Thoracic aorta (tissue), 2 donors: Measurements from ENCODE around the gene DDX4. TPM values are rescaled to one million over a fixed set of nuclear protein-coding genes. Genes with fewer than 3 reads are reported as not detected.

Experiments
- ATAC-seq: fragments of 150-250 bp; one replicate; pipeline ENCODE4 v1.8.0; 2017; ENCODE audit warnings: low read depth; ENCODE audit not compliant: insufficient number of reproducible peaks, low FRiP score
- DNase-seq: peaks from one replicate; pipeline ENCODE4 v3.0.0-alpha.2; 2020; ENCODE audit warnings: low spot score
- H3K27ac ChIP-seq, 2 donors: fragments of 200-600 bp; sonication (generic); 1 replicate in 1 of 2; 2 replicates in 1 of 2; pipeline ENCODE4 v1.5.1; 2016; ENCODE audit warnings: mild to moderate bottlenecking in 2 of 2, moderate library complexity in 2 of 2
- H3K27me3 ChIP-seq: fragments of 200-600 bp; sonication (generic); replicated peaks from 2 replicates; pipeline ENCODE4 v1.6.0; 2016; ENCODE audit warnings: mild to moderate bottlenecking; ENCODE audit not compliant: insufficient read depth
- H3K36me3 ChIP-seq: fragments of 200-600 bp; sonication (generic); one replicate; pipeline ENCODE4 v1.5.1; 2016
- H3K4me1 ChIP-seq, 2 donors: fragments of 200-600 bp; sonication (generic); 1 replicate in 1 of 2; 2 replicates in 1 of 2; pipeline versions ENCODE4 v1.5.1 to v1.6.0; 2016; ENCODE audit warnings: low read depth in 2 of 2, mild to moderate bottlenecking in 1 of 2; ENCODE audit not compliant: control insufficient read depth in 1 of 2
- H3K4me3 ChIP-seq: fragments of 200-600 bp; sonication (generic); 2 replicates; pipeline ENCODE4 v1.5.1; 2016; ENCODE audit warnings: mild to moderate bottlenecking
- H3K9me3 ChIP-seq: fragments of 200-600 bp; sonication (generic); 2 replicates; pipeline ENCODE4 v1.5.1; 2016
- total RNA-seq, 2 donors: library from RNA; depleted of rRNA; stranded (reverse); fragments of >200 nt; gene quantifications; one replicate each; pipeline versions ENCODE4 v1.1.0 to v1.2.3, GENCODE V29; 2016
- TF ChIP-seq, protein P1 (sequence below): fragments of 200-600 bp; sonication (generic); IDR thresholded peaks from one replicate; pipeline ENCODE4 v1.5.1; 2019; ENCODE audit warnings: antibody characterized with exemption

The DDX4 gene
- total RNA-seq, 2 donors from 2014 or later = not detected

DNA sequence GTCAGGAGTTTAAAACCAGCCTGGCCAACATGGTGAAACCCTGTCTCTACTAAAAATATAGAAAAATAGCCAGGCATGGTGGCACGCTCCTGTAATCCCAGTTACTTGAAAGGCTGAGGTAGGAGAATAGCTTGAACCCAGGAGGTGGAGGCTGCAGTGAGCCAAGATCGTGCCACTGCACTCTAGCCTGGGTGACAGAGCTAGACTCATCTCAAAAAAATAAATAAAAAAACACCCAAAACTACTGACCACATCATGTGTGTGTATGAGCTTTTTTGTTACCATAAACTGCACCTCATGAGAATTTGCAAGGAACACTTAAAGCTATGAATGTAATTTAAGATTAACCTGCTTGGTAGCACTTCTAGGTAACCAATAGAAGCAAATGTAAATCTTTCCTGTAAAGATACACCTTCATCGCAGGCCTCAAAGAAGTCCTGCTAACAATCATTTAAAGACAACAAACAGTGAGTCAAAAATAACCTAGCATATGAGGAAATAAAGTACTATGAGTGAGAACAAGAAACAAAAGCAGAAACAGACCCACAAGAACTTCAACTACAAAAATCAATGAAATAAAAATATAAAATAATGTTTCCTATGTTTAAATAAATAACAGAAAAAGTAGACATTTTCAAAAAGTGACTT lies 38.7 kb upstream of the DDX4 start:
- Histone ChIP-seq H3K4me3 (no peak overlapping the region), H3K4me1 (peaks cover 0 to 18% of the 10 kb centered on the region in 2 donors), H3K36me3 (no peaks in the 10 kb centered on the region), H3K27ac (no peak overlapping the region), H3K9me3 (no peaks in the 10 kb centered on the region), H3K27me3 (no peaks in the 10 kb centered on the region)
- TF ChIP-seq, protein P1, sequence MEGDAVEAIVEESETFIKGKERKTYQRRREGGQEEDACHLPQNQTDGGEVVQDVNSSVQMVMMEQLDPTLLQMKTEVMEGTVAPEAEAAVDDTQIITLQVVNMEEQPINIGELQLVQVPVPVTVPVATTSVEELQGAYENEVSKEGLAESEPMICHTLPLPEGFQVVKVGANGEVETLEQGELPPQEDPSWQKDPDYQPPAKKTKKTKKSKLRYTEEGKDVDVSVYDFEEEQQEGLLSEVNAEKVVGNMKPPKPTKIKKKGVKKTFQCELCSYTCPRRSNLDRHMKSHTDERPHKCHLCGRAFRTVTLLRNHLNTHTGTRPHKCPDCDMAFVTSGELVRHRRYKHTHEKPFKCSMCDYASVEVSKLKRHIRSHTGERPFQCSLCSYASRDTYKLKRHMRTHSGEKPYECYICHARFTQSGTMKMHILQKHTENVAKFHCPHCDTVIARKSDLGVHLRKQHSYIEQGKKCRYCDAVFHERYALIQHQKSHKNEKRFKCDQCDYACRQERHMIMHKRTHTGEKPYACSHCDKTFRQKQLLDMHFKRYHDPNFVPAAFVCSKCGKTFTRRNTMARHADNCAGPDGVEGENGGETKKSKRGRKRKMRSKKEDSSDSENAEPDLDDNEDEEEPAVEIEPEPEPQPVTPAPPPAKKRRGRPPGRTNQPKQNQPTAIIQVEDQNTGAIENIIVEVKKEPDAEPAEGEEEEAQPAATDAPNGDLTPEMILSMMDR = no peak
- no peak for ATAC-seq
- DNase-seq = no peak

DNA sequence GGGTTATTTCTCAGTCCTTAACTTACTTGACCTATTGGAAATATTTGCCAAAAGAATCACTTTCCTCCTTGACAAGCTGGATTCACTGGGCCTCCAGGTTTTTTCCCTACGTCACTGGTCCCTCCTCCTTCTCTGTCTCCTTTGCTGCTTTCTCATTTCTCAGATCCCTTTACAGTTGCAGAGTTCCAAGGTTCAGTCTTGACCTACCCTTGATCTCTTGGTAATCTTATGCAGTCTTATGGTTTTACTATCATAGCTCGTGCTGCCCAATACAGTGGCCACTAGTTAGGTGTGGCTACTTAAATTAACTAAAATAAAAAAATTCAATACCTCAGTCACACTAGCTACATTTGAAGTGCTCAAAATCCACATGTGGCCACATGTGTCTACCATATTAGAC lies 37.1 kb upstream of the DDX4 start:
- ATAC-seq = no peak
- no peaks in the 10 kb centered on the region for H3K9me3 ChIP-seq
- H3K27me3 ChIP-seq = no peaks in the 10 kb centered on the region
- TF ChIP-seq, protein P1 = no peak
- no peak for DNase-seq
- no peak overlapping the region for H3K27ac ChIP-seq
- H3K4me3 ChIP-seq = no peak overlapping the region
- peaks cover 0 to 18% of the 10 kb centered on the region in 2 donors for H3K4me1 ChIP-seq
- no peaks in the 10 kb centered on the region for H3K36me3 ChIP-seq

DNA sequence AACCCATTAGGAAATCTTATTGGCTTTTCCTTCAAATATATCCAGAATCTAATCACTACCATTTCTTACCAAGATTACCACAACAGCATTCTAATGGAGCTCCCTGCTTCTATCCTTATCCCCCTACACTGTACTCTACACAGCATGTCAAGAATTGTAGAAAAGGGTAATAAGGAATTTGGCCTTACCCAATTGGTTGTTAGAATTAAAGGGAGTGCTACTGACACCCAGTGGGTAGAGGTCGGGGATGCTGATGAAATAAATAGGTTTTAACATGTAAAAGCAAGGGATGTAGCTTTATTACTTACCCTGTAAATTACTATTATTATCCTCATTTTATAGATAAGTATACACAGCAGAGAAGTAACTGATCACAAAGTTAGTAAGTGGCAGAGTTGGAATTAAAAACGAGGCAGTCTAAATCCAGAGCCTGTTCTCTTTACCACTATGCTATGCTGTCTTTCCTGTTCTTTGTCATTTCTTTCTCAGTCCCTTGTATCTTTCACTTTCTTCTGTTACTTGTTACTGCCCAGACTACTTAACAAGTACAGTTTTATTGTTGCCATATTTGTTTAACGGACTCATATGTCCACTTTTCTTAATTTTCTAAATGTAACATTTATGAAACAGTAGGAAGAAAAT lies 36.3 kb upstream of the DDX4 start:
- ATAC-seq (no peak), DNase-seq (no peak)
- H3K27ac ChIP-seq = no peak overlapping the region
- H3K9me3 ChIP-seq = no peaks in the 10 kb centered on the region
- peaks cover 0 to 18% of the 10 kb centered on the region in 2 donors for H3K4me1 ChIP-seq
- no peaks in the 10 kb centered on the region for H3K27me3 ChIP-seq
- H3K4me3 ChIP-seq = no peak overlapping the region
- TF ChIP-seq, protein P1 = no peak
- no peaks in the 10 kb centered on the region for H3K36me3 ChIP-seq

DNA sequence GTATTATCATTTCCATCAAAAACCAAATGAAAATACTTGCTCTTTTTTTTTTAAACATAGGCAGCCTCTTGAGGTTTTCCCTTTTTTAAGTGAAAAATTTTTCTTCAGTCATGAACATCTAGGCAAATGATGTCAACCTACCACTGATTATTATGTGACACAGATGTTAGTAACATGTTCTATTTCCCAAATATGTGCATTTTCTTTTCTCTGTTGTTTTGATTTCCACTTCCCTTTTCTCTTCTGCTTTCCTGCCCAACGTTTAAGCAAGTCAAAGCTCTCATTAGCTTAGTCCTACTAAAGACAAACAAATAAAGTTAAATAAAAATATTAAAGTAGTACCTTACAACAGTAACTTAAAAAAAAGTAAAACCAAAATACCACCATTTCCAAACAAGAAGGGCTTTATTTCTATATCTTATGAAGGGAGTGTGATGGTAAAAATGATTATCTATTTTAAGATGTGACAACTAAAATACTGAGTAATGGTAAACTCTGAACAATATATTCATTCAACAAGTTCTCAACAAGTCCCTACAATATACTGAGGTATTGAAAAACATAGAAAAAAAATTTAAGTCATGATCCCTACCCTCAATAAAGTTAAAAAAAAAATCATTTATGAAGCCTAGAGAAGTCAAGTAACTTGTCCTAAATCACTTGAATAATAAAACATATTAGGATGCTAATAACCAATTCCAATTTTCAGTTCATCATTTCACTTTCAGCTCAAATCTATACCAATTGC lies 35.1 kb upstream of the DDX4 start:
- TF ChIP-seq, protein P1 = no peak
- ATAC-seq (no peak), DNase-seq (no peak)

DNA sequence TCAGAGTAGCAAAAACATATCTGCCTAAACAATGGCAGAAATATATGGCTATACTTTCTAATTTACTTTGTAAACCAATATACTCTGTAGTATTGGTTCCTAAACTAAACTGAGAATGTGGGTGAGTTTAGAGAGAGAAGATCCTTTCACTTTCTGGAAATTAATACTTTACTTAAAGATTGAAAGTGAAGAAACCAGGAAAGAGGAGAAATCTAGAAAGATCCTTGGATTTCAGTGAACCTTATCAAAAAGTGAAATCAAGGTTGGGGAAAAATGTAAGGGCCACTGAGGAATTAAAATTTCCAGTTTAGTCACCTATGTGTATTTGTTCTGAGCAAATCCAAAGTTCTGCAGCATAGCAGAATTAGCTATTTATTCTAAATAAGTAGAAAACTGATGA lies 31.6 kb upstream of the DDX4 start:
- ATAC-seq (no peak), DNase-seq (no peak)
- H3K4me3 ChIP-seq = no peak overlapping the region
- TF ChIP-seq, protein P1 = no peak
- H3K27ac ChIP-seq = no peak overlapping the region
- H3K27me3 ChIP-seq = no peaks in the 10 kb centered on the region
- peaks cover 0 to 5% of the 10 kb centered on the region in 2 donors for H3K4me1 ChIP-seq
- no peaks in the 10 kb centered on the region for H3K36me3 ChIP-seq
- no peaks in the 10 kb centered on the region for H3K9me3 ChIP-seq

More for the DNA sequence above, 35.1 kb upstream of the DDX4 start:
- Histone ChIP-seq H3K27ac (no peak overlapping the region), H3K36me3 (no peaks in the 10 kb centered on the region), H3K4me1 (peaks cover 0 to 18% of the 10 kb centered on the region in 2 donors), H3K27me3 (no peaks in the 10 kb centered on the region), H3K9me3 (no peaks in the 10 kb centered on the region), H3K4me3 (no peak overlapping the region)
